ENCODE measurements around the gene ANKAR. TPM values are rescaled to one million over a fixed set of nuclear protein-coding genes. Genes with fewer than 3 reads are reported as not detected.
A peak's percentile ranks its signal among the peaks of the same experiment; 100 is the strongest.
"Not testable (repeated sequence)": the region's sequence is repeated elsewhere in the genome, so short reads cannot be mapped to it uniquely, and the experiment has no call there.

The ANKAR gene
- total RNA-seq, 1 donor from 2014 or later = 10.3 TPM

- Mint-ChIP-seq H3K4me3 (ENCODE audit: low read depth) (no peak overlapping the region), H3K4me1 (ENCODE audit: low read depth) (no peaks in the 10 kb centered on the region), H3K9me3 (ENCODE audit: low read depth) (no peaks in the 10 kb centered on the region), H3K27me3 (no peaks in the 10 kb centered on the region), H3K36me3 (ENCODE audit: insufficient read depth) (peaks cover 2% of the 10 kb centered on the region), H3K27ac (no peak overlapping the region)
- TF ChIP-seq CTCF (IDR thresholded peaks at IDR 0.05; ENCODE audit: unreplicated experiment) = no peak
- no peak for DNase-seq (ENCODE audit: low spot score, unreplicated experiment)
These were observed 21.8 kb downstream of the ANKAR start for GRCh38 chr2:189696223-189696622.

- peak; percentile 69 for TF ChIP-seq CTCF (IDR thresholded peaks at IDR 0.05; ENCODE audit: unreplicated experiment)
- no peak for DNase-seq (ENCODE audit: low spot score, unreplicated experiment)
- no peaks in the 10 kb centered on the region for H3K4me1 Mint-ChIP-seq (ENCODE audit: low read depth)
- H3K27ac Mint-ChIP-seq = no peak overlapping the region
- H3K27me3 Mint-ChIP-seq = no peaks in the 10 kb centered on the region
- H3K9me3 Mint-ChIP-seq (ENCODE audit: low read depth) = no peaks in the 10 kb centered on the region
- H3K4me3 Mint-ChIP-seq (ENCODE audit: low read depth) = no peak overlapping the region
- peaks cover 2% of the 10 kb centered on the region for H3K36me3 Mint-ChIP-seq (ENCODE audit: insufficient read depth)
These were observed 23.8 kb downstream of the ANKAR start for GRCh38 chr2:189698020-189698887.

- no peak for TF ChIP-seq CTCF (IDR thresholded peaks at IDR 0.05; ENCODE audit: unreplicated experiment)
- Mint-ChIP-seq H3K4me3 (ENCODE audit: low read depth) (no peak overlapping the region), H3K27me3 (no peaks in the 10 kb centered on the region), H3K9me3 (ENCODE audit: low read depth) (no peaks in the 10 kb centered on the region), H3K4me1 (ENCODE audit: low read depth) (no peaks in the 10 kb centered on the region), H3K36me3 (ENCODE audit: insufficient read depth) (no peaks in the 10 kb centered on the region), H3K27ac (no peak overlapping the region)
- no peak for DNase-seq (ENCODE audit: low spot score, unreplicated experiment)
These were observed 26.2 kb downstream of the ANKAR start for GRCh38 chr2:189700681-189701080.

GRCh38 chr2:189702071-189702470, 27.6 kb downstream of the ANKAR start:
- H3K27me3 Mint-ChIP-seq = no peaks in the 10 kb centered on the region
- DNase-seq (ENCODE audit: low spot score, unreplicated experiment) = no peak
- H3K27ac Mint-ChIP-seq = no peak overlapping the region
- H3K9me3 Mint-ChIP-seq (ENCODE audit: low read depth) = no peaks in the 10 kb centered on the region
- H3K4me1 Mint-ChIP-seq (ENCODE audit: low read depth) = no peaks in the 10 kb centered on the region
- TF ChIP-seq CTCF (IDR thresholded peaks at IDR 0.05; ENCODE audit: unreplicated experiment) = peak; percentile 16
- H3K4me3 Mint-ChIP-seq (ENCODE audit: low read depth) = no peak overlapping the region
- no peaks in the 10 kb centered on the region for H3K36me3 Mint-ChIP-seq (ENCODE audit: insufficient read depth)

GRCh38 chr2:189709501-189710221, 35.2 kb downstream of the ANKAR start:
- Mint-ChIP-seq H3K36me3 (ENCODE audit: insufficient read depth) (peaks cover 25% of the 10 kb centered on the region), H3K27ac (no peak overlapping the region), H3K27me3 (no peaks in the 10 kb centered on the region), H3K4me1 (ENCODE audit: low read depth) (no peaks in the 10 kb centered on the region), H3K4me3 (ENCODE audit: low read depth) (no peak overlapping the region), H3K9me3 (ENCODE audit: low read depth) (peaks cover 16% of the 10 kb centered on the region)
- TF ChIP-seq CTCF (IDR thresholded peaks at IDR 0.05; ENCODE audit: unreplicated experiment) = no peak
- DNase-seq (ENCODE audit: low spot score, unreplicated experiment) = no peak

GRCh38 chr2:189717593-189717992, 43.1 kb downstream of the ANKAR start:
- not testable (repeated sequence) for H3K4me3 Mint-ChIP-seq (ENCODE audit: low read depth); H3K27ac Mint-ChIP-seq; H3K4me1 Mint-ChIP-seq (ENCODE audit: low read depth); DNase-seq (ENCODE audit: low spot score, unreplicated experiment); H3K27me3 Mint-ChIP-seq
- Mint-ChIP-seq H3K9me3 (ENCODE audit: low read depth) (peaks cover 35% of the 10 kb centered on the region), H3K36me3 (ENCODE audit: insufficient read depth) (peaks cover 11% of the 10 kb centered on the region)

Measured in progenitor cell of endocrine pancreas (in vitro differentiated cells).